Stimulated activated CD4-positive, alpha-beta T cell treated with anti-CD3 and anti-CD28 coated beads, Interleukin-12 subunit alpha, Interleukin-12 subunit beta, amount 100 ng/mL, for 4 hours (primary cell): ENCODE measurements around the gene B4GAT1.
"Not testable (repeated sequence)": the region's sequence is repeated elsewhere in the genome, so short reads cannot be mapped to it uniquely, and the experiment has no call there.

Source experiments
- DNase-seq: peaks from one replicate; pipeline ENCODE4 v3.0.0-alpha.2; 2020

Gene B4GAT1

DNA sequence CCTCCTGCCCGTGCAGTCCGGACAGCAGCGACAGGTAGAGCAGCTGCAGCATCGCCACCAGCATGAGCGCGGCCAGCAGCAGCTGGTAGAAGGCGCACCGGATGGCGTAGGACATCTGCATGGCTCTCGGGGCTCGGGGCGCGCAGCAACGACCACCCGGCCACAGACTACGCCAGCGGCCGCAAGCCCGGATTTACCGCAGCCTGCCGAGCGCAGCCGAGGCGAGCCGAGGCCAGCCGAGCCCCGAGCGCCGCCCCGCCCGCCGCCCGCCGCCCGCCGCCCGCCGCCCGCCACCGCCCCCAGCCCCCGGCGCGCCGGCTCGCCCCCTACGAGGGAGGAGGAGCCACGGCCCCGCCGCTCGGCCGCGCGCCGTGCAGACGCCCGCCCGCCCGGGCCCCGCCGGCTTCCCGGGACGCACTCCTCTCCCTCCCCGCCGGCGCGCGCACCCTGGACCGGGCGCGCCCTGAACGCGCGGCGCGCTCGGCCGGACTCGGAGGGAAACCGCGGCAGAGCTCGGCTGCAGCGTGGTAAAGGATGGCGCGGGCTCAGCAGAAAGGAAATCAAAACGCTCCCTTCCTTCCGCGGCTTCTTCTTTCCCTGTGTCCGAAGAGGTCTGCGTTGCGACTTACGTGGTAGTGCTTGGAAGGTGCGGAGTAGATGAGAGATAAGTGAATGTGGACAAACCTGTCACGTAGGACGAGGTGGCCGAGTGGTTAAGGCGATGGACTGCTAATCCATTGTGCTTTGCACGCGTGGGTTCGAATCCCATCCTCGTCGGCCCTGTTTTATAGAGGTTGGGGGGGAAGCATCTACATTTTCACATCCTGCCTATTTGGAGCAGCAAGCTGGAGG lies at the start of gene B4GAT1:
B4GAT1 (minus strand) TSS at position 205 of the 852 bp plus-strand sequence; CDS start at position 121, 84 bp downstream.
- DNase-seq = peak; percentile 77

DNA sequence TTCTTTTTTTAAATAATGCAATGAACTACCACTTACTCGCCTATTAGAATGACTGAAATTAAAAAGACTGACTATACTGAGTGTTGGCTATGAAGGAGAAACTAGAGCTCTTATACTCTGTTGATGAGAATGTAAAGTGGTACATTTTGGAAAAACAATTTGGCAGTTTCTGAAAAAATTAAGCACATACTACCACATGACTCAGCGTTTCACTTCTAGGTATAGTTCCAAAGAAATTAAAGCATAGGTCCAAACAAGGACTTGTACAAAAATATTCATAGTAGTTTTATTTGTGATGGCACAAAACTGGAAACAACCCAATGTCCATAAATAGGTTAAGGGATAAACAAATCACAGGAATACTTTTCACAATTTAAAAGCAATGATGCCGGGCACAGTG lies 46.5 kb upstream of the B4GAT1 start:
- no peak for DNase-seq

DNA sequence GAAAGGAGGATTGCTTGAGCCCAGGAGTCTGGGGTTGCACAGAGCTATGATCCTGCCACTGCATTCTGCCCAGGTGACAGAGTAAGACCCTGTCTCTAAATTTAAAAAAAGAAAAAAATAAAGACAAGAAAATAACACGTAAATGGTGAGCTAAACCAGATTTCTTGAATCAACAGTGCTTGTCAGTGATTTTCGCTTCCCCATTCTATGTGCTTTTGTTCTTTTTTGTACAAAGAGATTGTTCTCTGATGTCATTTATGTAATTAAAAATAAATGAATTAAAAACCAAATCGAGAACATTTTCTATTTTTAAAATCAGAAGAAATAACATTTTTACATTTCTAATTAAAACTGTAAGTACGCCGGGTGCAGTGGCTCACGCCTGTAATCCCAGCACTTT lies 43.9 kb upstream of the B4GAT1 start:
- DNase-seq = no peak

DNA sequence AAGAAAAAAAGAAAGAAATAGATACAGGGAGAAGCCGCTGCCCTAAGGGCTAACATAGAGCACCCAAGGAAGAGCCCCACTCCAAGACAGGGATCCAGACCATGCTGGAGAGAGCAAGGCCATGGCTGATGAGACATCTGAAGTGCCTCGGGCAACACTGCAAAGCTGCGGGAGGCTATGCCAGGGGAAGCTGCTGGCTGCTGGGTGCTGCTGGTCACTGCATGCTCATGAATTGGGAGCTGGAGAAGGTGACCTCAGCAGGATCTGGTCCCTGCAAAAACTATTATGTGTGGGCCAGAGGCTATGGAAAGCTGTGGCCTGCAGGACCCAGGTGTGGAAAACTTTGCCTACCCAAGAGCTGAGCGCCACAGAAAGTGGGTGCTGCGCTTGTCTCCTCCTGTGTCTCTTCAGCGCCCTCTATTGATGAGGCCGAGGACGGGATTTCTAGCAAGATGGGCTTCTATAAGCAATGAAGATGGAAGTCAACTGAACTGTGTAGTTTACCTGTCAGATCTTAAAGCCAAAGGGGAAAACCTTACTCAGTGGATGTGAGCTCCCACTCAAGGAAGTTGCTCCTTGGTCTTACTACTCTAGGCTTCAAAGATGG lies 41.5 kb upstream of the B4GAT1 start:
- peak; percentile 57 for DNase-seq

DNA sequence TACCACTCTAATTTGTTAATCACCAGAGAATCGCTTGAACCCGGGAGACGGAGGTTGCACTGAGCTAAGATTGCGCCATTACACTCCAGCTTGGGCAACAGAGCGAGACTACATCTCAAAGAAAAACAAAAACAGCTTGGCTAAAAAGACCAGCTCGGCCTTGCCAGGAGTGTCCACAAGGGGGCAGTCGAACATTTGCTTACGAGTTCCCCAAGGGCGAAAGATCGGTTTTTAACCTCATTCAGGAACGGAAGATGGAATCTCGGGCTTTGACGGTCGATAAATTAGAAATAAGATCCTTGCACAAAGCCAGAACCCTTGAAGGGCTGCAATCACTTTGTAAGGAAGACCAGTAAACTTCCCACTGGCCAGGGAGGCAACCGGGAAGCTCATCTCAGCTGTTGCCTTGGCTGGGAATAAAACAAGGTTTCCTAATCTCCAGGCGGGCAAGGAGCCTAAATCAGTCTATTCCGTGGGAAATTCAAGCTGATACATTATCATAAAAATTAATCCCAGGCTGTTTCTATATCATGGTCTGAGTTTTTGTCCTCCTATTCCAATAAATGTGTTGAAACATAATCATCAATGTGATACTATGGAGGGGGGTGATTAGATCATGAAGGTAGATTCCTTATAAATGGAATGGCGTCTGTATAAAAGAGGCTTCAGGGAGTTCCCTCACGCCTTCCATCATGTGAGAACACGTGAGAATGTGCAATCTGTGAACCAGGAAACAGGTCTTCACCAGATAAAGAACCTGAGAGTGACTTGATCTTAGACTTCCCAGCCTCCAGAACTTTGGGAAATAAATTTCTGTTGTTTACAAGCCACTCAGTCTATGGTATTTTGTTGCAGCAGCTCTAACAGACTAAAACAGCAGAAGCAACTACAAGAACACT lies 39.0 kb upstream of the B4GAT1 start:
- DNase-seq = peak; percentile 80

DNA sequence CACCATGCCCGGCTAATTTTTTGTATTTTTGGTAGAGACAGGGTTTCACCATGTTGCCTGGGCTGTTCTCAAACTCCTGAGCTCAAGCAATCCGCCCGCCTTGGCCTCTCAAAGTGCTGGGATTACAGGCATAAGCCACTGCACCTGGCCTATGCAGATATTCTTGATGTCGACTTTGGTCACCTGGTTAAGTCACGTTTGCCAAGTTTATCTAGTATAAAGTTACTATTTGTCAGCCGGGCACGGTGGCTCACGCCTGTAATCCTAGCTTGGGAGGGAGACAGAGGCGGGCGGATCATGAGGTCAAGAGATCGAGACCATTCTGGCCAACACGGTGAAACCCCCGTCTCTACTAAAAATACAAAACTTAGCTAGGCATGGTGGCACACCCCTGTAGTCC lies 36.9 kb upstream of the B4GAT1 start:
- DNase-seq = not testable (repeated sequence)

DNA sequence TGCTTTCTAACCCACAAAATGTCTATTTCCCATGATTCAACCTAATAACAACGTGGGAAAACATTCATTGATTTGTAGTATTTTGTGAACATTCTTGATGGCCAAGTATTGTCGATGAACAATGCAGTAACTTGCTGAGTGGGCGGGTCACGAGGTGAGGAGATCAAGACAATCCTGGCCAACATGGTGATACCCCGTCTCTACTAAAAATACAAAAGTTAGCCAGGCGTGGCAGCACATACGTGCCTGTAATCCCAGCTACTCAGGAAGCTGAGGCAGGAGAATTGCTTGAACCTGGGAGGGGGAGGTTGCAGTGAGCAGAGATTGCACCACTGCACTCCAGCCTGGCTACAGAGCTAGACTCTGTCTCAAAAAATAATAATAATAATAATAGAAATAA lies 32.8 kb upstream of the B4GAT1 start:
- not testable (repeated sequence) for DNase-seq

DNA sequence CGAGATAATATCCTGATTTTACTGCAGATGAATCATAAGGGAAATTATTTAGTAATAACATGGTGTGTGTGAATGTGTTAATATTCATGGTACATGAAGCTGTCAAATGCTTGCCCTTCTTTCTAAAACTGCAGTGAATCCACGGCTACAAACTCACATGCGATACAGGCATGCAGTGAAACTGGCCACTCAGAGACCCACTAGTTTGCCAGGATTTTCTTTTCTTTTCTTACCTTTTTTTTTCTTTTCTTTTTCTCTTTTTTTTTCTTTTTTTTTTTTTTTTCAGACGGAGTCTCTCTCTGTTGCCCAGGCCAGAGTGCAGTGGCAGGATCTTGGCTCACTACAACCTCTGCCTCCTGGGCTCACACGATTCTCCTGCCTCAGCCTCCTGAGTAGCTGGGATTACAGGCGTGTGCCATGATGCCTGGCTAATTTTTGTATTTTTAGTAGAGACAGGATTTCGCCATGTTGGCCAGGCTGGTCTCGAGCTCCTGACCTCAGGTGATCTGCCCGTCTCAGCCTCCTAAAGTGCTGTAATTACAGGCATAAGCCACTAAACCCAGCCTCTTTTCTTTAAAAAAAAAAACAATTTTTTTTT lies 26.4 kb upstream of the B4GAT1 start:
- DNase-seq = not testable (repeated sequence)

DNA sequence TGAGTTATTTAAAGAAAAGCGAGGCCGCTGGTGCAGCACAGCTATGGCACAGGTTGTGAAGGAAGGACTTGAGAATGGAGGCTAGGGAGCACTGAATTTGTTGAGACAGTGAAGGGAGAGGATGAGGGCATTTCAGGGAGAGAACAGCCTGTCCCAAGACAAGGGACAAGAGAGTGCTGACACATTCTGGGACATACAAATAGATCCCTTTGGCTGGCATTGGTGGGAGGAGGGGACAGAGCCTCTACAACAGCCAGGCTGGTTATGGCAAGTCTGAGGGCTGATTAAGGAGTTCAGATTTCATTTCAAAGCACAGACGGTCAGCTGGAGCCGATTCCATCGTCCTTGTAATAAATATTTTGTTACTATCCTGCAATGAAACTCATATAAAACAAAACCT lies 25.8 kb upstream of the B4GAT1 start:
- no peak for DNase-seq

DNA sequence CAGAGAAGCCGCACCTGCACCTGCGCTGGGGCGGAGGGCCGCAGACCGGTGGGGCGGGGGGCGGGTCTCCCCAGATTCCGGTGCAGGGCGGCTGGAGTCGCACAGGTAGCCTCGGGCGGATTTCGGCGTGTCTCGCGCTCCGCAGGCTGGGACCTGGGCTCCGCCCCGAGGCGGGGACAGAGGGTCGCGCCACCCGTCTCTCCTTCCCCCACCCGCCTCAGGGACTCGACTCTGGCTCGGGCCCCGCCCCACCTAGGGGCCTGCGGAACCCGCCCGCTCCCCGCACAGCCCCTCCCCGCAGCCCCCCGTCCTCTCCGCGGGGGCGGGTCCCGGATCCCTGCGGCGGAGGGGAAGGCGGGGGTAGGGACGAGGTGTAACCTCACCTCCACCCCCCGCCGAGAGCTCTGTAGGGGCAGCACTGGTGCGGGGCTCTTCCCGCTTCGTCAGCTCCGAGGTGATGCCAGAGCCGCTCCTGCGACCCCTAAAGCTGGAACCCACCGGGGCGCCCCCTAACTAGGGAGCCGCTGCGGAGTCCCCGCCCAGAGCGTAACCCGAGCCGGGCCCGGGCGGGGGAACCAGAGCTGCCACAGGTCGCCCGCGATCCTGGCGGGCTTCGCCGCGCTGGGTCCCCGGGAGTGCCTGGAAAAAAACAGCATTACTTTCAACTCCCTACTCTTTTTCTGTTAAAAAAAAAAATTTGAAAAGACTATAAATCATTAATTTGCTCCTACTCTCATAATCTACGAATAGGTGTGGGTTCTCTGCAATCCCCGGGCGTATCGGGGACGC lies 24.4 kb upstream of the B4GAT1 start, which contains the start of gene SLC29A2:
SLC29A2 (minus strand) TSS at position 134 of the 789 bp plus-strand sequence. CDS start 169 bp downstream, outside the sequence.
- DNase-seq = peak; percentile 81

DNA sequence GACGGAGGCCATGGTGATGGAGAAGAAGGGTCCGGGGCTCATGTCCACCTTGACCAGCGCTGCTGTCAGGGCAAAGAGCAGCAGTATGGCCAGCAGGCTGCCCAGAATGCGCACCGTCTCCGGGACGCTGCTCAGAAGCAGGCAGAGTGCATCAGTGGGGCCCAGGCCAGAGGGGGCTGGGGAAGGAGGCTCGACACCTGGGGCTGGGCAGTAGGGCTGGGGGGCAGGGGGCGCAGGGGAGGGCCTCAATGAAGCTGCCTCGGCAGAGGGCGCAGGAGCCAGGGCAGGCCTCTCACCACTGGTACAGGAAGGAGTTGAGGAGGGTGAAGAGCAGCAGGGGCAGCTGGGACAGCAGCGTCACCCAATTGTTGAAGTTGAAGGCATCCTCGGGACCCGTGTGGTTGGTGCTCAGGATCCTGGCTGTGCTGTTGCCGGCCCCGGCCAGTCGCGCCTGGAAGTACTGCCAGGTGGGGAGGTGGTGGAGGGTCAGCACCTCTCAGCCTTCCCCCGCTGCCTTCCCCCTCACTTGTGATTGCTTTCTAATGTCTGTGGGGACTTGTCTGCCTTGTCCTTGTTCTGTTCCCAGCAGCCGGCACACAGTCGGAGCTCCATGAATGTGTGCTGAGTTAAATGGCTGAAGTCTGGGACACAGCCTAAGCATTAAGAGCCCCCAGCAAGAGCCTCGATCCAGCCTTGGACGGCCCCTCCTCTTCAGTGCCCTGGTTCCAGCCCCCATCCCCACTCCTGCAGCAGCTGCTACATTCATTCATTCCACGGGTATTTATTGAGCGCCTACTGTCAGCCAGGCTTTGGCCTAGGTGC lies 21.9 kb upstream of the B4GAT1 start:
- no peak for DNase-seq

DNA sequence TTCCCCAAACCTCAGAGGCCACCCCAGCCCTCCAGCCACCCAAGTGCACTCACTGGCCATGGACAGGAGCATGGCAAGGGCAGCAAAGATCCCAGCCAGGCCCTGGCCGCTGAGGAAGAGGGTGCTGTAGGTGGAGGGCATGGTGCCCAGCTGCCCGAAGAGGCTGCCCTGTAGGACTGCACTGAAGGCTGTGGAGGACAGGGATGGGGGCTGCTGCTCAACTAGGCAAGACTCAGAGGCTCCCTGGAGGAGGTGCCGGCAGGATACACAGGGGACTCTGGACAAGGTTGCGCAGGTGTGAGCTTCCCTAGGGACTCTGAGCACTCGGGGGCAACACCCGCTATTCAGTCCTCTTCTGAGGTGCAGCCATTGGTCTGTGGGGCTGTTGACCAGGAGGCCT lies 21.1 kb upstream of the B4GAT1 start:
- DNase-seq = no peak

DNA sequence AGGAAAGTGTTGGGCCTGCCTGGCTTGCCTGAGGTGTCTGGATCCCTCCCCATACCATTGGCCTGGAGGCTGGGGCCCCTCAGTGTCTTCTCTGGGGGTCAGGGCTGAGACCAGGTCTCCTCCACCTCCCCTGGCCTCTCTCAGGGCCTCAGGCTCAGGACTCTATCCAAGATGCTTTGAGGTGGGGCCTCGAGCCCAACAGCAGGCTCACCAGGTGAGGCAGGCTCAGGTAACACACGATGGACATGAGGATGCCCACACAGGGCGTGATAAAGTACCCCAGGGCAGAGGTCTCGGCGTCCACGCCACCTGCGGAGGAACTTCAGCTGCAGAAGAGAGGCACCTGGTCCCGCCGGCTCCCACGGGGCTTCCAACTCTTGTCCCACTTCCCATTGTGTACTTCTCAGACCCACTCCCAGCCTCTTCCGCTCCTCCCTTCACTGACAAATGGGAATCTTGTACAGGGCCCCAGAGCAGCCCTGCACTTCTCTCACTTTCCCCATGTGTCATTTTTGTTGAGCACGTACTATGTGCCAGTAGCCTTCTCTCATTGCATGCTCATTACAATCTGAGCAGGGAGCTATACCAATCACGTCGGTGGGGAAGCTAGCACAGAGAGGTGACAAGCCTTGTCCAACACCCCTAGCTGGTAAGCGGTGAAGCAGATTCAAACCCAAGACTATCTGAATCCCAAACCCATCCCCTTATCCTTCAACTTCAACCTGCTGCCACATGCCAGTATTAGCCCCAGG lies 20.3 kb upstream of the B4GAT1 start:
- DNase-seq = no peak

DNA sequence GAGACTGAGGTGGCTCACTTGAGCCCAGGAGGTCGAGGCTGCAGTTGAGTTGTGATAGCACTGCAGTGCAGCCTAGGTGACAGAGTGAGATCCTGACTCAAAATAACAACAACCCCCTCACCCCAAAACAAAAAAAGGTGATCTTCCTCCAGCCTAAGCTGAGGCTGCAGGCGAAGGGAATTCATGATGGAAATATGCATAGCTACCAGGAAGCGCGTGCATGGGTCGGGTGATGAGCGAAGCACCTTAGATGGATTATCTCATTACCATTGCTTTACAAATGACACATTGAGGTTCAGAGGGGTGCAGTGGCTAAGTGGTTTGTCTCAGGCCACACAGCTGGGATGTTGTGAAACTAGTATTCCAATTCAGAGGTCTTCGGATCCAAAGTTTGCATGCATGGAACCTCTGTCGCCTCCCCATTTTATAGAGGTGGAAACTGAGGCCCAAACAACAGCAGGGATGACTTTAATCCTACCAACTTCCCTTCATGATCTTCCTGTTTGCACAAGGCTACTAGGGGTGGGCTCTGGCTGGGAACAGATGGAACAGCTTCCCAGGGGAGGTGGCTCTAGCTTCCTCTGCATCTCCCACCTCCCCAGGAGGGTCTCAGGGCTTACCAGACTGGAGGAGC lies 19.5 kb upstream of the B4GAT1 start:
- no peak for DNase-seq

DNA sequence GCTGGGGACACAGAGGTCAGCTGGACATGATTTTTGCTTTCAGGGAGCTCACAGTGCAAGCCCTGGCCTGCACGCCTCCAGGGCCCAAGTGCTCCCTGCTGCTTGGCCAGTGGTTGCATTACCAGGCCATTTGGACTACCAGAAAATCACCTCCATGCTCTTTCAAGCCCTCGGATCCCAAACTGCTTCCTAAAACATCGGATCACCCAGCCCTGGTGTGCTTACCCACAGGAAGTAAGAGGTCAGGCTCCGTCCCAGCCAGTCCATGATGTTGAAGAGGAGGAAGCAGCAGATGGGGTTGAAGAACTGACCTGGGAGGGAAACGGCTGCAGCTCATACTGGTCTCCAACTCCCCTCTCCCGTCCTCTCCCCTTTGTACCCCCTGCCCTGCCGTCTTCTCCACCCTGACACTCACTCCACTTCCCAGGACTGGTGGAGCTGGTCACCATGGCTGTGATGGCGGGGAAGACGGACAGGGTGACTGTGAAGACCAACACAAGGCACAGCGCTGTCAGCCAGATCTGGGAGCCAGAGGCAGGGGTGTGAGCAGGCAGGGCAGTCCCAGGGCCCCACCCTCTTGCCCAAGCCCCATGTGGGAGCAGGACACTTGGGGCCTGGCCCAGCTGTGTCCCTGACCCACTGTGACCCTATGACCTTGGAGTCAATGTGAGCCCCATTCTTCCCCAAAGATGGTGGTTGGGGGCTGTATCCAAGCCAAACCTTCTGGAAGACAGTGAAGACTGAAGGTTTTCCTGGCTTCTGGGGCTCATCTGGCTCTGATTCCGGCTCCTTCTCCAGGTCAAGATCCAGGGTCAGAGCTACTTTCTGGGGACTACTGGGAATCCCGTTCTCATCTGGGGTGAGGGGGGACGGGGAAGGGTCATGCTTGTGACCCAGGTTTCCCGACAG lies 18.5 kb upstream of the B4GAT1 start:
- DNase-seq = no peak

DNA sequence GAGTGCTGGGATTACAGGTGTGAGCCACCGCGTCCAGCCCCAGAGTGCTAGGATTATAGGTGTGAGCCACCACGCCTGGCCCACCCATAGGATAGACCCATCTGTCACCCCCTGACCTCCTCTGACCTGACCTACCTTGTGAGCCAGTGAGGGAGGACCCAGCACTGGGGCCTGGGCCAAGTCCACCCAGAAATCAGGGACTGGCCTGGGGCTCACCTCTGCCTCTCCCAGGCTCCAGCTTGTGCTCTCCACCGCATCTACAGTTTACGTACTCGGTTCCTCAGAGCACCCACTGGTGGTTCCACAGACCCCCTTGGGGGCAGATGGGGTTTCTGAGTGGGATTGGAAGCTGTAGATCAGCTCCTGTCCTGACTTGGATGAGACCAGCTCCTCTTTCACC lies 17.7 kb upstream of the B4GAT1 start:
- no peak for DNase-seq

DNA sequence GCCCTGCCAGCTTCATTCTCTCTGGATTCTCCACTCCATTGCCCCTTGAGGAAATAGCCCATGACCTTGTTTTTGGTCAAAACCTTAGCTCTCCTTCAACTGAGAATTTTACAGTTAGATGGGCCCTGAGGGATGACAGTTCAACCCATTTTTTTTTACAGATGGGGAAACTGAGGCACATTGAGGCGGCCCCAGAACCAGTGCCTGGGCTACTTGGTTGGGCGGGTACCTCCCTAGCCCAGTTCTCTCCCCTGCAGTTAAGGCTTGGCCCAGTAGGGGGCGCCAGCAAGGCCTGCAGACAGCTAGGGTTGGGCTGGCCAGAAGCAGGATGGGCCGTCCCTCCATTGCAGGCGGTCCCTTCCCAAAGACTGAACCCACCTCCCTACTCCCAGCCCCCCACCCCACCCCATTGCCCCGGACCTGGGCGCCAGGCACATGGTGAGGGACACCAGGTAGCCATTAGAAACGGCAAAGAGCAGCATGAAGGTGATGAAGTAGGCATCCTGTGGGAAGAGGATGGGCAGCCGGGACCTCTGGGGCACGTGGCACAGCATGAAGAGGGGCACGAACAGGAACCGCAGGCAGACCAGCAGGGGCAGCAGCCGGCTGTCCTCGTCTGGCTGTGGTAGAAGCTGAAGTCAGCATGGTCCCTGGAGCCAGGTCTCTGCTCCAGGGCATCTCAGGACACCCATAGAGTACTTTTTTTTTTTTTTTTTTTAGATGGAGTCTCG lies 16.5 kb upstream of the B4GAT1 start:
- peak; percentile 70 for DNase-seq

DNA sequence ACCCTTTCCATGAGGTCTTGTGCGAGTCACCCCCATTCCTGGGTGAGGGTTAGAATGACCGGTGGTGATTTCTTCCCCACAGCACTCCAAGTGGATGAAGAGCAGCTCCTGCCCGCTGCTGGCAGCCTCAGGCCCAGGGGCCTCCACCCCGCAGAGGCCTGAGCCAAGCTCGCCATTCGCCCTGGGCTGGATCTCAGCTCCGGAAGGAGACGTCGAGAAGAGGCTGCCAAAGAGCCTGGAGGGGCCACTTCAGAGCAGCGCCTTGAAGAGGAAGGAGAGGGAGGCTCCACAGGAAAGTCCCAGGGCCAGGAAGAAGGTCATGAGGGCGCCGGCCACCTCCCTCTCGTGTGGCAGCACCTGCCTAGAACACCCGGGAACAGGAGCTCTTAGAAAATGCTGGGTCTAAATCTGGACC lies 15.8 kb upstream of the B4GAT1 start:
- no peak for DNase-seq
